COLO668 (cell line): ENCODE measurements around the gene VAT1.
"Not testable (repeated sequence)": the region's sequence is repeated elsewhere in the genome, so short reads cannot be mapped to it uniquely, and the experiment has no call there.

Source experiments
- DNase-seq: peaks from one replicate; lab custom pipeline; 2025; ENCODE audit not compliant: unreplicated experiment; lab: John Stamatoyannopoulos, UW

The VAT1 gene

DNA sequence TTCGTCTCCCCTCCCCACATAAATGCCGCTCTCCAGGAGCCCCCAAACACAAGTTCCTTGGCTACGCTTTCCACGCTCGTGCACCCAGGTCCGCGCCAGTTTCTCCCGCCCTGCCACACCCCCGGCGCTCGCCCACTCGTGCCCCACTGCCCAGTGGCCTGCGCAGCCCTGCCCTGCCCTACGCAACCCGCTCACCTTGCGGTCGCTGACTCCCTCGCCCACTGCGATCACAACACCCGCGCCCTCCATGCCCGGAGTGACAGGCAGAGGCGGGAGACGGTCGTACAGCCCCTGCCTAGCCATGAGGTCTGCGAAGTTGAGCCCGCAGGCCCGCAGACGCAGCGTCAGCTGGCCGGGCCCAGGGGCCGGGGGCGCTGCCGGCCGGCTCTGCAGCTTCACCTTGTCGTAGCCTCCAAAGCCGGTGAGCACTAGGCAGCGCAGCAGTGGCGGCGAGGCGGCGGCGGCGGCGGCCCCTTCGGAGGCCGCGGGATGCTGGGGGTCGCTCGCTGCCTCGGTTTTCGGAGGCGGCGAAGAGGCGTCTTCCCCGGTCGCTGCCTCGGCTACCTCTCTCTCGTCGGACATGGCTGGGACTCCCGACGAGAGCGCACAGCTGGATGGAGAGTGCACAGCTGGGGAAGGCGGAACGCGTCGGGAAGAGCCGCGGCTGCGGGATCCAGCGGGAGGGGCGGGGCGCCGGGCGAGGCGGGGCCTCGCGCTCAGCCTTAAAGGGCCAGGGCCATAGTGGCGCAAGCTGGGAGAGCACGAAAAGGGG is at the start of gene VAT1:
Gene VAT1, minus strand, starts transcription at position 645 of the 772 bp plus-strand sequence. Its CDS starts 63 bp downstream, at position 582.
- peak; percentile 67 for DNase-seq

- no peak for DNase-seq
These were observed 48.7 kb upstream of the VAT1 start for GRCh38 chr17:43070872-43071271.

GRCh38 chr17:43070257-43070656 is 48.1 kb upstream of the VAT1 start:
- DNase-seq = no peak

- no peak for DNase-seq
These were observed 47.2 kb upstream of the VAT1 start for GRCh38 chr17:43069368-43069898.

DNA sequence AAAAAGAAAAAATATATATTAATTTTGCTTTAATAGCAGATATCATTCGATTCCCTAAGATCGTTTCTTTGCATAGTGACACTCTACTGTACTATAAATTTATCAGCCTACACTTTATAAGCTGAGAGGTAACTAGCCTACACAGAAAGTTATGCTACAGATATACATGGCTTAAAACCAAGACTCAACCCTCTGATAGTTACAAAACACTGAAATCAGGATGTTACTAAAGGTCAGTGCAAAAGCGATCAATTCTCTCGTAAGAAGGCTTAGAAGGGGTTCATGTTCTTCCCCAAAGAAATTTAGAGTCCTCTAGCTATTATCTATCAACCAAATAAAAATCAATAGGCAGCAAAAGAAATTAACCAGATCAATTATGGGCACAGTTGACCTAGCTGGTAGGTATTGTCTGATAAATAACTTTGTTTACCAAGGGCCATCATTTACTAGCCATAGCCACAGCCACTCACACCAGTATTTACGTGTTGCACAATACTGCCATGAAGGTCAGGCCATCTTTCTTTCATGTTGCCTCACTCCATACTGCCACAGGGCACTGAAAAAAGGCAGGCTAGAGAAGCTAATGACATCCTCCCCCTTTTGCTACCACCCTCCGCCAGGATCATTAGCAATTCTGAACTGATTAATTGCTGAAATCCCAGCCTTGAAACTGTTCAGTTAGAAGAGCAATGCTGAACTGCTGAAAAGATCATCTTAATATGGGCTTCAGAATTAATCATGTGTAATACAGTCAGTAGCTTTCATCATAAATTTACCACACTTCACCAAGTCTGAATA is 46.6 kb upstream of the VAT1 start:
- DNase-seq = no peak

- DNase-seq = no peak
These were observed 40.9 kb upstream of the VAT1 start for GRCh38 chr17:43062984-43063638.

- no peak for DNase-seq
These were observed 33.9 kb upstream of the VAT1 start for GRCh38 chr17:43056051-43056450.

- DNase-seq = not testable (repeated sequence)
These were observed 30.8 kb upstream of the VAT1 start for GRCh38 chr17:43053008-43053407.

DNA sequence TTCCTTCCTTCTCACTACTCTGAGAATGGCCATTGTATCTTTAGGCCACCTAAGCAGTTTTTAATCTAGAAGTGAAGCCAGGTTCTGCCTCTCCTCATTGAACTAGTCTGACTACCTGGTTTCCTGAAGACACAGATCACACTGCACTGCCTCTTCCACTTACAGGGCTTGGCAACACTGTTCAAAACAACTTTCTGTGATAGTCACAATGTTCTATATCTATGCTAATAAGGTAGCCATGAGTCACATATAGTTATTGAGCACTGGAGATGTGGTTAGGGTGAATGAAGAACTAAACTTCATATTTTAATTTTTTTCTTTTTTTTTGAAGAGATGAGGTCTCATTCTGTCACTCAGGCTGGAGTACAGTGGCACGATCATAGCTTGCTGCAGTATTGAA is 29.8 kb upstream of the VAT1 start:
- DNase-seq = no peak

DNA sequence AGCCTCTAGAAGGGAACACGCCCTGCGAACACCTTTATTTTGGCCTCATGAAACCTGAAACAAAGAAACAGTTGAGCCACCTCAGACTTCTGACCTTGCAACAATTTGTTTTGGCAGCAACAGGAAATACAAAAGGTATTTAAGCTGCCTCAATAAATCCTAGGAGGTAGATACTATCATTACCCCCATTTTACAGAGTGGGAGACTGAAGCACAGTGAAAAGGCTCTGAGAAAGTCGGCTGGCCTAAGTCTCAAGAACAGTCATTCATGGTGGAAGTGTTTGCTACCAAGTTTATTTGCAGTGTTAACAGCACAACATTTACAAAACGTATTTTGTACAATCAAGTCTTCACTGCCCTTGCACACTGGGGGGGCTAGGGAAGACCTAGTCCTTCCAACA is 21.8 kb upstream of the VAT1 start:
- DNase-seq = no peak

- no peak for DNase-seq
These were observed 21.1 kb upstream of the VAT1 start for GRCh38 chr17:43043307-43043706.

- DNase-seq = no peak
These were observed 19.9 kb upstream of the VAT1 start for GRCh38 chr17:43042025-43042628.

DNA sequence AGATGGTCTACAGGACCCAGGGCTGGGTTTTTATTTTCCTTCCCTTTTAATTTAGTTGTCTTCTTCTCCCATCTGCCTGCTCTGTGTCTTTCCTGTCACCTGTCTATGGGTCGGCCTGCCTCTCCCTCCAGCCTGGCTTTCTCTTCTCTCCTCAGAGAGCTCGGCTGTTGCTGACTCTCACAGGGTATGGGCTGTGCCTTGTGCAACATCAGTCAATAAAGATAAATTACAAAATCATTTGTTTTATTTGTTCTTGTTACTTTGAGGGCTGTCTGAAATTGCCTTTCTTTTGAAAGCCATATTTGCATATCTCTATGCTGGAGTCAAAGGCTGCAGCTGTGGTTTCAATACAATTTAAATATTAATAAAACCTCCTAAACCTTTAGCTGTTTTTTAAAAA is 18.5 kb upstream of the VAT1 start:
- DNase-seq = no peak

DNA sequence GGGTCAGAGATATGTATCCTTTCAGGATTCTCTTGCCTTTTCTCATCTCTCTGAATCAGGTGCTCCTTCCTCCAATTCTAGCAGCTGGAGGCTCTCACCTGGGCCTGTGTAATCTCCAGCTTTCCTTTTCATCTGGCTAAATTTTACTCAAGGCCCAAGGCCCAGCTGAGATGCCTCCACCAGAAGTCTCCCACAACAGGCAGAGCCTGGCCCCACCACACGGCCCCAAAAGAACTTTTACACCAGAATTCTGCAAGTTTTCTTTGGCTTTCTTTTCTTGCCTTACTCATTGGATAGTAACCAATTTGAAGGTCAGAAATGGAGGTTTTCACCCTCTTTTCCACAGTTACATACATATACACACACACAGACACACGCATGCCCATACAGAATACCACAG is 17.5 kb upstream of the VAT1 start:
- DNase-seq = no peak

- no peak for DNase-seq
These were observed 12.7 kb upstream of the VAT1 start for GRCh38 chr17:43034894-43035293.

DNA sequence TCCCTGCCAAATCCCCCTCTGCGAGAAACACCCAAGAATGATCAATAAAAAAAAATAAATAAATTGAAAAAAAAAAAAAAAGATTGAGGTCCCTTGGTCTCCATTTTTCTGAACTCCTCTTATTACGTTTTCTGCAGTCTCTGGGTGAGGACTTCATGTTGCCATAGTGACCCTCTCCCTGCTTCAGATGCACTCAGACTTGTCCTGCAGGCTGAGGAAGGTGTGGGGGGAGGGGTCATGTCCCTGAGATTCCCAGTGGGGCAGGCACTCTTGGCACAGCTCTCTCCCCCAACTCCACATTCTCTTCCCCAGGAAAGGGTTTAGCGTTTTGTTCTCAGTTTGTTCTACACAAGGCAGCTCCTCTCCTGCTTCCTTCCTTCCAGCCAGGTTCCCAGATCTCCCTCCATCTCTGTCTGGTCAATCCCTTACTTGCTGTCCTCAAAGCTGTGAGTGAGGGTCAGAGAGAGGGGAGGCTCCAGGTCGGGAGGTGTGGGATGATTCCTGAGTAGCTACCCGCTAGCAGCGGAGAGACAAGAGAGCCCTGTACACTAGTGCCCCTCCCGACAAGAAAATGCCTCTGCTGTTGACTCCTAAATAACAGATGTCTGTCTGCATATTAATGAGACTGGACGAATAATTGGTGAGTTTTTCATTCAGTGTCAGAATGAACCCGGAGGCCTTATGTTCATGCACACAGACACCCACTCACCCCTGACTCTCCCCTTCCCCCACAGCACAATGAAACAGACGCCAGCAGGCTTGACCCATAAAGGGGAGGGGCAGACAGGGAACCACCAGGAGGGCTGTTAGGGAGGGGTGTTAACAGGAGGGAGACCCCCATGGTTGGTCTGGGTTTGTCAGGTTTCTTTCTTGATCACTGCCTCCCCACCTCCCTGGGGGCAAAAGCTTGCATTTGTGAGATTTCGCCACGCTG is 12.0 kb upstream of the VAT1 start:
- DNase-seq = no peak

- no peak for DNase-seq
These were observed 9.5 kb upstream of the VAT1 start for GRCh38 chr17:43031666-43032065.

DNA sequence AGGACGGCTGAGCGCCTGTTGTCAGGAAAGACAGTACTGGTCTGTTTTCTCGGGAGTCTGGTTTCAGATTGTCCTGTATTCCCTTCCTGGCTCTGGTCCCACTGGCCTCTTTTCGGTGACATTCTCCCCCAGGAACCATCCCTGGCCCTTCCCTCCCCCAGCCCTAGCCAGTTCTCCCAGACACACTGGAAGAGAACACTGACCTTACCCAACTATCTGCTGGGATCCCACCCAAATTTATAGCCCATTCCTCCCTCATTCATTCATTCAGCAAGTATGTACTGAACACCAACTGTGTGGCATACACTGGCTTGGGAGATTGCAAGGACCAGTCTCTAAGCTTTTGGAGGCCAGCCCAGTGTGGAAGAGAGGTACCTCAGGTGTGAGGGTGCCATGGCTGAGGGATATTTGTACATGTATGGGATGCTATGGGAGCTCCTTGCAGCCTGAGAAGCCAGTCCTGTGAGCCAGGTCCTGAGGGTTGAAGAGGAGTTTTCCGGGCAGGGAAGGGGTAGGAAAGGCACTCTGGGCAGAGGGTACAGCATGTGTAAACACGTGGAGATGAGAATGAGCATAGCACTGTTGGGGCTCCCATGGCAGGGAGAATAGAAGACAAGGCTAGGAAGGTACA is 8.1 kb upstream of the VAT1 start:
- DNase-seq = no peak

DNA sequence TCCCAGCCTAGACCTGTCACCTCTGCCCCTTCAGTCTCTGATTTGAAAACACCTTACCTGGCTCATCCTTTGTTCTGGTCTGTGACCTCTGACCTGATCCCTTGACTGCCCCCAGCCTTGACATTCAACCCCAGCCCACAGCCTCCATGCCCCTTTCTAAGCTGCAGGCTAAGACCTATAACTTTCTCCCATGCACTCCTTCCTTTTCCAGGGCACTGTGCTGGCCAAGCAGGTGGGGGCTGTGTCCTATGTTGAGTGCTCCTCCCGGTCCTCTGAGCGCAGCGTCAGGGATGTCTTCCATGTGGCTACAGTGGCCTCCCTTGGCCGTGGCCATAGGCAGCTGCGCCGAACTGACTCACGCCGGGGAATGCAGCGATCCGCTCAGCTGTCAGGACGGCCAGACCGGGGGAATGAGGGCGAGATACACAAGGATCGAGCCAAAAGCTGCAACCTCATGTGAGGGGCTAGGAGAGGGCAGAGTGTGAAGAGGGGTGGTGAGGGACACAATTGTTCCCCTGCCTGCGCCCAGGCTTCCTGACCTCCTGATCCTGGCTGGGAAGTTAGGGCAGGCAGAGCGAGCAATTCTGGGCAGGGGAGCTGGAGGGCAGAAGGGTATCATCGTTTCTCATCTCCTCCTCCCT is 6.2 kb upstream of the VAT1 start:
- DNase-seq = no peak
